IPS DF 6.9 (cell line): Measurements from ENCODE around the gene ATXN7.

Source experiments
- DNase-seq: peaks from one replicate; pipeline ENCODE4 v3.0.0-alpha.2; 2013; ENCODE audit warnings: low read depth, low spot score
- H3K27ac ChIP-seq: one replicate; pipeline ENCODE4 v1.5.1; 2013; ENCODE audit warnings: low read length, control low read depth
- H3K27me3 ChIP-seq: 2 replicates; pipeline ENCODE4 v1.6.1; 2013; ENCODE audit warnings: mild to moderate bottlenecking, low read length; ENCODE audit not compliant: control insufficient read depth, insufficient read depth
- H3K36me3 ChIP-seq: 2 replicates; pipeline ENCODE4 v1.6.1; 2013; ENCODE audit warnings: low read length; ENCODE audit not compliant: control insufficient read depth, insufficient read depth
- H3K4me1 ChIP-seq: 2 replicates; pipeline ENCODE4 v1.6.1; 2013; ENCODE audit warnings: low read length; ENCODE audit not compliant: control insufficient read depth, insufficient read depth
- H3K4me3 ChIP-seq: 2 replicates; pipeline ENCODE4 v1.5.1; 2013; ENCODE audit warnings: mild to moderate bottlenecking, low read length
- H3K9me3 ChIP-seq: 2 replicates; pipeline ENCODE4 v1.6.1; 2013; ENCODE audit warnings: low read length, inconsistent platforms; ENCODE audit not compliant: control insufficient read depth, insufficient read depth
- whole genome bisulfite sequencing: extraction: QIAGEN DNeasy Blood & Tissue Kit; methylation state at CpG from one replicate; pipeline ENCODE4 v1.1.7; 2013; ENCODE audit warnings: mixed read lengths, missing lambda C conversion rate; ENCODE audit not compliant: insufficient read length, insufficient coverage; 5-methylcytosine and 5-hydroxymethylcytosine counted together

The ATXN7 gene, protein sequence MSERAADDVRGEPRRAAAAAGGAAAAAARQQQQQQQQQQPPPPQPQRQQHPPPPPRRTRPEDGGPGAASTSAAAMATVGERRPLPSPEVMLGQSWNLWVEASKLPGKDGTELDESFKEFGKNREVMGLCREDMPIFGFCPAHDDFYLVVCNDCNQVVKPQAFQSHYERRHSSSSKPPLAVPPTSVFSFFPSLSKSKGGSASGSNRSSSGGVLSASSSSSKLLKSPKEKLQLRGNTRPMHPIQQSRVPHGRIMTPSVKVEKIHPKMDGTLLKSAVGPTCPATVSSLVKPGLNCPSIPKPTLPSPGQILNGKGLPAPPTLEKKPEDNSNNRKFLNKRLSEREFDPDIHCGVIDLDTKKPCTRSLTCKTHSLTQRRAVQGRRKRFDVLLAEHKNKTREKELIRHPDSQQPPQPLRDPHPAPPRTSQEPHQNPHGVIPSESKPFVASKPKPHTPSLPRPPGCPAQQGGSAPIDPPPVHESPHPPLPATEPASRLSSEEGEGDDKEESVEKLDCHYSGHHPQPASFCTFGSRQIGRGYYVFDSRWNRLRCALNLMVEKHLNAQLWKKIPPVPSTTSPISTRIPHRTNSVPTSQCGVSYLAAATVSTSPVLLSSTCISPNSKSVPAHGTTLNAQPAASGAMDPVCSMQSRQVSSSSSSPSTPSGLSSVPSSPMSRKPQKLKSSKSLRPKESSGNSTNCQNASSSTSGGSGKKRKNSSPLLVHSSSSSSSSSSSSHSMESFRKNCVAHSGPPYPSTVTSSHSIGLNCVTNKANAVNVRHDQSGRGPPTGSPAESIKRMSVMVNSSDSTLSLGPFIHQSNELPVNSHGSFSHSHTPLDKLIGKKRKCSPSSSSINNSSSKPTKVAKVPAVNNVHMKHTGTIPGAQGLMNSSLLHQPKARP

DNA sequence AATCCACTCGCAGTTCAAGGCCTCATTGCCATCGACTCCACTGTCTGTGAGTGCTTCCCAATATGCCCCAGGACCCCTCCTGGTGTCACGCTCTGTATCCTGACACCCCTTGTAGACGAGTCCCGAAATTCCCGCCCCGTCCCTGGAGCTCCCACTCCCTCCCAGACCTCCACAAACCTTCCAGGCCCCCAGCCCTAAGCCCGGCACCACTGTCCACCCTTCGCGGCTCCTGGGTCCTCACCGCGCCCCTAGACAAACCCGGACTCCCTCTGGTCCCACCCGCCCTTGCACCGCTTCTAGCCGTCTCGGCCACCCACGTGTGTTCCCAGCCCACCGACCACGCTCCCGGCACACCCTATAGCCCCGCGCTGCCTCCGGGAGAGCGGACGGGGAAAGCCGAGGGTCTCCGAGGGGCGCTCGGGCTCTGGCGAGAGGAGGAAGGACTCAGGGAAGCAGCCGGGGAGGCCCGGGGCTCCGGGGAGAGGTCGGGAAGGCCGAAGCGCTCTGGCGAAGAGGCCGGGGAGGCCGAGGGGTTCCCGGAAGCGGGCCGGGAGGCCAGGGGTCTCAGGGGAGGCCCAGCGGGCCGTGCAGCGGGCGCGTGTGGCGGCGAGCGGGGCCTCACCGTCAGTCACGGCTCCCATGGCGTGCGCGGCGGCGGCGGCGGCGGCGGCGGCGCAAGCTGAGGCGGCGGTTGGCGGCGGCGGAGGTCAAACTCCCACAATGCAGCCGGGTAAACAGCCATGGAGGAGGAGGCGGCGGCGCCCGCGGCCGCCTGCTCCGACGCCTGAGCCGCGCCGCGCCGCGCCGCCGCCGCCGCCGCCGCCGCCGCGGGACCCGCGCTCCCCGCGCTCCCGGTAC is at the start of gene ATXN7, which contains the start of gene THOC7:
Gene ATXN7, plus strand, starts transcription at position 718 of the 858 bp plus-strand sequence. CDS start 48,732 bp downstream, outside the sequence.
Gene THOC7, minus strand, starts transcription at position 656 of the 858 bp plus-strand sequence. Its CDS starts 15 bp downstream, at position 641.
- DNase-seq = no peak
- Histone ChIP-seq H3K4me1 (peaks cover 4% of the 10 kb centered on the region; the same call in 1 of the 2 replicates), H3K4me3 (peak within 1 kb of the TSS; percentile 94), H3K9me3 (no peaks in the 10 kb centered on the region), H3K27me3 (no peaks in the 10 kb centered on the region), H3K36me3 (no peaks in the 10 kb centered on the region), H3K27ac (no peak within 1 kb of the TSS)
- no CpG with 5 or more reads among the region's 98 CpGs for WGBS

- WGBS = no CpG with 5 or more reads among the region's 3 CpGs
- Histone ChIP-seq H3K27me3 (no peaks in the 10 kb centered on the region), H3K27ac (no peak overlapping the region), H3K9me3 (no peaks in the 10 kb centered on the region), H3K36me3 (no peaks in the 10 kb centered on the region), H3K4me1 (no peaks in the 10 kb centered on the region; the same call in 1 of the 2 replicates), H3K4me3 (no peak overlapping the region)
- no peak for DNase-seq
These were observed 49.4 kb upstream of the ATXN7 start for GRCh38 chr3:63814237-63814636.

DNA sequence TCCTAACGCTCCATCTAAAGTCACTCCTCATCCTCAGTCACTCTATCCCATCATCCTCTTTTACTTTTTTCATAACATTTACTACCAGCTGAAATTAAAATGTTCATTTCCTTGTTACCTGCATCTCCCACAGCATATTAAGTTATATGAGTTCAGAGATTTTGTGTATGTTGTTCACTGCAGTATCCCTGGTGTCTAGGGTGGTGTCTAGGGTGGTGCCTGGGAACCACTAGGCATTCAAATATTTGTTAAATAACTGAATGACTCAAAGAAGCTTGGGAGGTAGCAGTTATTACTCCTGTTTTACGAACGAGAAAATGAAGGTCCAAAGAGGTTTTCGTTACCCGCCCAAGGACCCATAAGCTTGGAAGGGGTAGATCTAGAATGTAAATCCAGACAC is 46.4 kb upstream of the ATXN7 start:
- Histone ChIP-seq H3K27ac (no peak overlapping the region), H3K9me3 (no peaks in the 10 kb centered on the region), H3K36me3 (no peaks in the 10 kb centered on the region), H3K27me3 (no peaks in the 10 kb centered on the region), H3K4me3 (no peak overlapping the region), H3K4me1 (no peaks in the 10 kb centered on the region; the same call in 1 of the 2 replicates)
- 100% methylated on average over 1 of the region's 5 CpGs for WGBS
- DNase-seq = no peak

DNA sequence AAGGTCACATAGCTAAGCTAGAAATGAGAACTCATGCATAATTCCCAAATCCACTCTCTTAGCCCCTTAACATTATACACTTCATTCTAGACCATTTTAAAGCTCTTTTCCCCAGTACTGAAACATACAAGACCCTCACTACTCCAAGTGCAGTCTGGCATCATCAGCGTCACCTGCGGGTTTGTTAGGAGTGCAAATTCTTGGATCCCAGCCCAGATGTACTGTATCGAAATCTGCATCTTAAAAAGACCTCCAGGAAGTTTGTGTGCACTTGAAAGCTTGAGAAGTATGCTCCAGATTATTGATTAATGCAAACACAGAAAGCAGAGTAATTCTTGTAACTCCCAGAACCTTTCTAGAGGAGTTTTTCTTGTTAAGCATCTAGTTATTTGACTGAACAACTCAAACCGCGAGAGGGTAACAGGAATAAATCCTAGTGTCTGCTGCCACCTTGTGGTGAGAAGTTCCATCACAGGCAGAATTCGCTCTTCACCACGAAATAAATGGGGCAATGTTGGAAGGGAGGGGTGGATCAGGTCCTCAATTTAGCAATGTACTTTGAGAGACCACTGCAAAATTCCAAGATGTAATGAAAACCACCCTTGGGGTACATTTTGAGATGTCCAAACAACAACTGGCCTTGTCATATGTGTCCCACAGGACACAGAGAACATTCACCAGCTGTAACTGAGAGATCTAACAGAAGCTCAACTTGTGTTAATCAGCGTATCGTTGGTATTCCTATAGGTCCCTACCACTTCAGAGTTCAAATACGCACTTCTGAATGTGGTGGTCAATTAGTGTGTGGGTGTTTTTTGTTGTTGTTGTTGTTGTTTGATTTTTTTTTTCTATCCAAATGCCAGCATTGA is 45.2 kb upstream of the ATXN7 start:
- Histone ChIP-seq H3K27me3 (no peaks in the 10 kb centered on the region), H3K4me3 (no peak overlapping the region), H3K4me1 (no peaks in the 10 kb centered on the region; the same call in 1 of the 2 replicates), H3K9me3 (no peaks in the 10 kb centered on the region), H3K36me3 (no peaks in the 10 kb centered on the region), H3K27ac (no peak overlapping the region)
- peak; percentile 45 for DNase-seq
- WGBS = no CpG with 5 or more reads among the region's 10 CpGs

- Histone ChIP-seq H3K27ac (no peak within 1 kb of the TSS), H3K4me1 (no peaks in the 10 kb centered on the region; the same call in 1 of the 2 replicates), H3K27me3 (no peaks in the 10 kb centered on the region), H3K36me3 (no peaks in the 10 kb centered on the region), H3K4me3 (no peak within 1 kb of the TSS), H3K9me3 (no peaks in the 10 kb centered on the region)
- WGBS = no CpG with 5 or more reads among the region's 1 CpG
- DNase-seq = no peak
These were observed 44.6 kb upstream of the ATXN7 start, which contains the start of gene C3orf49 for GRCh38 chr3:63819151-63819398. TSS of gene C3orf49 (plus strand) at chr3:63819299. CDS start at chr3:63819472, 173 bp downstream.

- no peaks in the 10 kb centered on the region for H3K9me3 ChIP-seq
- no peak overlapping the region for H3K4me3 ChIP-seq
- no peak for DNase-seq
- no peaks in the 10 kb centered on the region for H3K27me3 ChIP-seq
- WGBS = no CpG with 5 or more reads among the region's 4 CpGs
- no peaks in the 10 kb centered on the region for H3K36me3 ChIP-seq
- H3K4me1 ChIP-seq = no peaks in the 10 kb centered on the region
- H3K27ac ChIP-seq = no peak overlapping the region
These were observed 39.4 kb upstream of the ATXN7 start for GRCh38 chr3:63824309-63824708.

GRCh38 chr3:63830526-63830925 is 33.1 kb upstream of the ATXN7 start:
- no peaks in the 10 kb centered on the region for H3K27me3 ChIP-seq
- no peak overlapping the region for H3K27ac ChIP-seq
- DNase-seq = no peak
- no CpG with 5 or more reads among the region's 6 CpGs for WGBS
- no peaks in the 10 kb centered on the region for H3K9me3 ChIP-seq
- no peaks in the 10 kb centered on the region for H3K4me1 ChIP-seq
- H3K36me3 ChIP-seq = no peaks in the 10 kb centered on the region
- no peak overlapping the region for H3K4me3 ChIP-seq

DNA sequence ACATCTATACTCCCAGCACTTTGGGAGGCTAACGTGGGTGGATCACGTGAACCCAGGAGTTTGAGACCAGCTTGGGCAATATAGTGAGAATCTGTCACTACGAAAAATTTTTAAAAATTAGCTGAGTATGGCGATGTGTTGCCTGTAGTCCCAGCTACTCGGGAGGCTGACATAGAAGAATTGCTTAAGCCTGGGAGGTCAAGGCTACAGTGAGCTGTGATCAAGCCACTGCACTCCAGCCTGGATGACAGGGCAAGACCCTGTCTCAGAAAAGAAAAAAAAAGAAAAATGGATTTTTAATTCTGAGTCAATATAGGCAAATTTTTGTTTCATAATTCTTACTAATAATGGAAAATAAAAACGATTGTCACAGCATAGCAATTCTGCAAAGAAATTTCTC is 31.3 kb upstream of the ATXN7 start:
- no peak overlapping the region for H3K27ac ChIP-seq
- no peaks in the 10 kb centered on the region for H3K27me3 ChIP-seq
- DNase-seq = no peak
- no peaks in the 10 kb centered on the region for H3K4me1 ChIP-seq
- H3K36me3 ChIP-seq = no peaks in the 10 kb centered on the region
- no peak overlapping the region for H3K4me3 ChIP-seq
- no peaks in the 10 kb centered on the region for H3K9me3 ChIP-seq
- no CpG with 5 or more reads among the region's 6 CpGs for WGBS

GRCh38 chr3:63841704-63842103 is 22.0 kb upstream of the ATXN7 start:
- no peak for DNase-seq
- no peaks in the 10 kb centered on the region for H3K36me3 ChIP-seq
- no peak overlapping the region for H3K4me3 ChIP-seq
- H3K27ac ChIP-seq = no peak overlapping the region
- WGBS = no CpG with 5 or more reads among the region's 1 CpG
- H3K4me1 ChIP-seq = no peaks in the 10 kb centered on the region
- H3K9me3 ChIP-seq = no peaks in the 10 kb centered on the region
- no peaks in the 10 kb centered on the region for H3K27me3 ChIP-seq
